H1 (cell line): ENCODE measurements around the gene GRIA1. TPM values are rescaled to one million over a fixed set of nuclear protein-coding genes. Genes with fewer than 3 reads are reported as not detected.

Experiments
- BCL11A ChIP-seq, 2 experiments: IDR thresholded peaks; one replicate each; pipeline ENCODE4 v1.6.1; 2011; ENCODE audit warnings: low read depth in 2 of 2, low read length in 2 of 2, mild to moderate bottlenecking in 2 of 2
- SP2 ChIP-seq: IDR thresholded peaks from 2 replicates; pipeline ENCODE4 v1.6.1; 2012; ENCODE audit warnings: mild to moderate bottlenecking, low read length, inconsistent platforms
- SUZ12 ChIP-seq: fragments of 200-600 bp; sonication (generic); IDR thresholded peaks from 2 replicates; pipeline ENCODE4 v1.6.1; 2012; ENCODE audit warnings: mild to moderate bottlenecking, inconsistent platforms, low read length, moderate library complexity, mixed read lengths
- polyA plus RNA-seq, 7 experiments: library from polyadenylated mRNA; depleted of rRNA in 3 of 7; stranded (reverse) in 5 of 7; unstranded in 2 of 7; fragments of >200 nt in 5 of 7; fragments of 200-250 nt in 2 of 7; gene quantifications; 1 replicate in 5 of 7; 2 replicates in 1 of 7; 4 replicates in 1 of 7; pipeline versions ENCODE4 v1.2.1 to v1.2.3, GENCODE V29; 2011 to 2013; ENCODE audit warnings: missing spikeins in 2 of 7, mixed read lengths in 2 of 7
- total RNA-seq: library from RNA; stranded (reverse); fragmentation: NEBNext Ultra II Directional; extraction: Animal tissue kit (Norgen Biotek cat#: 25700); gene quantifications from 2 replicates; pipeline ENCODE4 v1.2.1, GENCODE V29; 2021
- TF ChIP-seq, protein P1 (sequence below): fragments of 300-600 bp; sonication (generic); IDR thresholded peaks from 2 replicates; pipeline ENCODE4 v1.7.1; 2012; ENCODE audit warnings: low read length, moderate library complexity, mild to moderate bottlenecking, inconsistent platforms; ENCODE audit not compliant: insufficient replicate concordance

GRIA1 gene
- total and polyA plus RNA-seq, 2 of the 8 experiments (the other 6 are each of a cell fraction or from before 2014, with no cell fraction given) = 0.97 to 2.5 TPM

DNA sequence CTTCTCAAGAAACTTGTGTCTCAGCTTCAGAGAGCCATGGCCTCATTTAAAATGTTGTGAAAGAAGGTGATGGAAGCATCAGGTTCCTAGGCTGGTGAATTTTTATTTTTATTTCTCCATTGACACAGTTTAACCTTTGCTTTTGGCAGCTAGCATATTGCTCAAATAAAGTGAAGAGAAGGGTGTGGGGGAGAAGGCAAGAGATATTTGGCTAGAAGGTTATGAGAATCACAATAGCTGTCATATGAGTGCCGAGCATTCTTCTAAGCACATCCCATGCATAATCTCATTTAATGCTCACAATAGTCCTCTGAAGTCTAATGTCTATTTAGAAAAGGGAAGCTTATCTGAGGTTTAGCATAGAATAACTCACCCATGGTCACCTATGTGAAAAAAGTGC, 43.1 kb downstream of the GRIA1 start (continued):
- TF ChIP-seq SP2 (no peak), SUZ12 (no peak), BCL11A (IDR thresholded peaks at IDR 0.05; ENCODE audit: low read depth in 2 of 2, low read length in 2 of 2) (no peak)
- TF ChIP-seq, protein P1, sequence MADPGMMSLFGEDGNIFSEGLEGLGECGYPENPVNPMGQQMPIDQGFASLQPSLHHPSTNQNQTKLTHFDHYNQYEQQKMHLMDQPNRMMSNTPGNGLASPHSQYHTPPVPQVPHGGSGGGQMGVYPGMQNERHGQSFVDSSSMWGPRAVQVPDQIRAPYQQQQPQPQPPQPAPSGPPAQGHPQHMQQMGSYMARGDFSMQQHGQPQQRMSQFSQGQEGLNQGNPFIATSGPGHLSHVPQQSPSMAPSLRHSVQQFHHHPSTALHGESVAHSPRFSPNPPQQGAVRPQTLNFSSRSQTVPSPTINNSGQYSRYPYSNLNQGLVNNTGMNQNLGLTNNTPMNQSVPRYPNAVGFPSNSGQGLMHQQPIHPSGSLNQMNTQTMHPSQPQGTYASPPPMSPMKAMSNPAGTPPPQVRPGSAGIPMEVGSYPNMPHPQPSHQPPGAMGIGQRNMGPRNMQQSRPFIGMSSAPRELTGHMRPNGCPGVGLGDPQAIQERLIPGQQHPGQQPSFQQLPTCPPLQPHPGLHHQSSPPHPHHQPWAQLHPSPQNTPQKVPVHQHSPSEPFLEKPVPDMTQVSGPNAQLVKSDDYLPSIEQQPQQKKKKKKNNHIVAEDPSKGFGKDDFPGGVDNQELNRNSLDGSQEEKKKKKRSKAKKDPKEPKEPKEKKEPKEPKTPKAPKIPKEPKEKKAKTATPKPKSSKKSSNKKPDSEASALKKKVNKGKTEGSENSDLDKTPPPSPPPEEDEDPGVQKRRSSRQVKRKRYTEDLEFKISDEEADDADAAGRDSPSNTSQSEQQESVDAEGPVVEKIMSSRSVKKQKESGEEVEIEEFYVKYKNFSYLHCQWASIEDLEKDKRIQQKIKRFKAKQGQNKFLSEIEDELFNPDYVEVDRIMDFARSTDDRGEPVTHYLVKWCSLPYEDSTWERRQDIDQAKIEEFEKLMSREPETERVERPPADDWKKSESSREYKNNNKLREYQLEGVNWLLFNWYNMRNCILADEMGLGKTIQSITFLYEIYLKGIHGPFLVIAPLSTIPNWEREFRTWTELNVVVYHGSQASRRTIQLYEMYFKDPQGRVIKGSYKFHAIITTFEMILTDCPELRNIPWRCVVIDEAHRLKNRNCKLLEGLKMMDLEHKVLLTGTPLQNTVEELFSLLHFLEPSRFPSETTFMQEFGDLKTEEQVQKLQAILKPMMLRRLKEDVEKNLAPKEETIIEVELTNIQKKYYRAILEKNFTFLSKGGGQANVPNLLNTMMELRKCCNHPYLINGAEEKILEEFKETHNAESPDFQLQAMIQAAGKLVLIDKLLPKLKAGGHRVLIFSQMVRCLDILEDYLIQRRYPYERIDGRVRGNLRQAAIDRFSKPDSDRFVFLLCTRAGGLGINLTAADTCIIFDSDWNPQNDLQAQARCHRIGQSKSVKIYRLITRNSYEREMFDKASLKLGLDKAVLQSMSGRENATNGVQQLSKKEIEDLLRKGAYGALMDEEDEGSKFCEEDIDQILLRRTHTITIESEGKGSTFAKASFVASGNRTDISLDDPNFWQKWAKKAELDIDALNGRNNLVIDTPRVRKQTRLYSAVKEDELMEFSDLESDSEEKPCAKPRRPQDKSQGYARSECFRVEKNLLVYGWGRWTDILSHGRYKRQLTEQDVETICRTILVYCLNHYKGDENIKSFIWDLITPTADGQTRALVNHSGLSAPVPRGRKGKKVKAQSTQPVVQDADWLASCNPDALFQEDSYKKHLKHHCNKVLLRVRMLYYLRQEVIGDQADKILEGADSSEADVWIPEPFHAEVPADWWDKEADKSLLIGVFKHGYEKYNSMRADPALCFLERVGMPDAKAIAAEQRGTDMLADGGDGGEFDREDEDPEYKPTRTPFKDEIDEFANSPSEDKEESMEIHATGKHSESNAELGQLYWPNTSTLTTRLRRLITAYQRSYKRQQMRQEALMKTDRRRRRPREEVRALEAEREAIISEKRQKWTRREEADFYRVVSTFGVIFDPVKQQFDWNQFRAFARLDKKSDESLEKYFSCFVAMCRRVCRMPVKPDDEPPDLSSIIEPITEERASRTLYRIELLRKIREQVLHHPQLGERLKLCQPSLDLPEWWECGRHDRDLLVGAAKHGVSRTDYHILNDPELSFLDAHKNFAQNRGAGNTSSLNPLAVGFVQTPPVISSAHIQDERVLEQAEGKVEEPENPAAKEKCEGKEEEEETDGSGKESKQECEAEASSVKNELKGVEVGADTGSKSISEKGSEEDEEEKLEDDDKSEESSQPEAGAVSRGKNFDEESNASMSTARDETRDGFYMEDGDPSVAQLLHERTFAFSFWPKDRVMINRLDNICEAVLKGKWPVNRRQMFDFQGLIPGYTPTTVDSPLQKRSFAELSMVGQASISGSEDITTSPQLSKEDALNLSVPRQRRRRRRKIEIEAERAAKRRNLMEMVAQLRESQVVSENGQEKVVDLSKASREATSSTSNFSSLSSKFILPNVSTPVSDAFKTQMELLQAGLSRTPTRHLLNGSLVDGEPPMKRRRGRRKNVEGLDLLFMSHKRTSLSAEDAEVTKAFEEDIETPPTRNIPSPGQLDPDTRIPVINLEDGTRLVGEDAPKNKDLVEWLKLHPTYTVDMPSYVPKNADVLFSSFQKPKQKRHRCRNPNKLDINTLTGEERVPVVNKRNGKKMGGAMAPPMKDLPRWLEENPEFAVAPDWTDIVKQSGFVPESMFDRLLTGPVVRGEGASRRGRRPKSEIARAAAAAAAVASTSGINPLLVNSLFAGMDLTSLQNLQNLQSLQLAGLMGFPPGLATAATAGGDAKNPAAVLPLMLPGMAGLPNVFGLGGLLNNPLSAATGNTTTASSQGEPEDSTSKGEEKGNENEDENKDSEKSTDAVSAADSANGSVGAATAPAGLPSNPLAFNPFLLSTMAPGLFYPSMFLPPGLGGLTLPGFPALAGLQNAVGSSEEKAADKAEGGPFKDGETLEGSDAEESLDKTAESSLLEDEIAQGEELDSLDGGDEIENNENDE = no peak
